Sigmoid colon (tissue), 4 donors: ENCODE measurements around the gene MYOZ2.

Source experiments
- EP300 ChIP-seq, 4 donors: sonication (generic); formaldehyde crosslinking; IDR thresholded peaks; one replicate each; pipeline ENCODE4 v1.6.1; 2017; ENCODE audit warnings: antibody characterized with exemption in 4 of 4
- POLR2A ChIP-seq, 2 donors: fragments of 450-650 bp; IDR thresholded peaks; one replicate each; pipeline ENCODE4 v1.6.1; 2016; ENCODE audit warnings: antibody characterized with exemption in 2 of 2, mild to moderate bottlenecking in 2 of 2, moderate library complexity in 2 of 2
- POLR2AphosphoS5 ChIP-seq, 4 donors: sonication (generic); formaldehyde crosslinking; IDR thresholded peaks; one replicate each; pipeline ENCODE4 v1.6.1; 2017; ENCODE audit warnings: antibody characterized with exemption in 4 of 4
- TF ChIP-seq, protein P1 (sequence below), 4 experiments: fragments of 450-650 bp in 3 of 4; fragments of 200-600 bp in 1 of 4; IDR thresholded peaks; one replicate each; pipeline ENCODE4 v1.5.1; 2016 to 2019; ENCODE audit warnings: antibody characterized with exemption in 4 of 4, mild to moderate bottlenecking in 3 of 4, moderate library complexity in 2 of 4

DNA sequence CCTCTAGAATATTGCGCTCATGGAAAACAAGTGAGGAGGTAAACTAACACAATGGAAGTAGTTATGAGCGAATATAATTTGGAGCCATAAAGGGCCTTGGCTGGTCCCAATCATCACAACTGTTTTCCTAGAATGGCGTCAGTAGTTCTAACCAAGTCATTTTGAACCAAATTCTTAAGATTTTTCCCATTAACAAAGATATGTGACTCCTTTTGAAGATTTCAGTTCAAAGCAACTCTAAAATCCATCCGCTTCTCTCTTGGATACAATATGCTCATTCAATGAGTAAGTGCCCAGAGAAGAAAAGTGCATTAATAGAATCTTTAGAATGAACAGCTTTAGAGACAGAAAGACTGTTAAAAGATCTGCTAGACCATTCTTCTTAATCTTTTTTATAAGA is 19.6 kb upstream of the MYOZ2 start:
- no peak for TF ChIP-seq POLR2AphosphoS5 (IDR thresholded peaks at IDR 0.05)
- TF ChIP-seq, protein P1, sequence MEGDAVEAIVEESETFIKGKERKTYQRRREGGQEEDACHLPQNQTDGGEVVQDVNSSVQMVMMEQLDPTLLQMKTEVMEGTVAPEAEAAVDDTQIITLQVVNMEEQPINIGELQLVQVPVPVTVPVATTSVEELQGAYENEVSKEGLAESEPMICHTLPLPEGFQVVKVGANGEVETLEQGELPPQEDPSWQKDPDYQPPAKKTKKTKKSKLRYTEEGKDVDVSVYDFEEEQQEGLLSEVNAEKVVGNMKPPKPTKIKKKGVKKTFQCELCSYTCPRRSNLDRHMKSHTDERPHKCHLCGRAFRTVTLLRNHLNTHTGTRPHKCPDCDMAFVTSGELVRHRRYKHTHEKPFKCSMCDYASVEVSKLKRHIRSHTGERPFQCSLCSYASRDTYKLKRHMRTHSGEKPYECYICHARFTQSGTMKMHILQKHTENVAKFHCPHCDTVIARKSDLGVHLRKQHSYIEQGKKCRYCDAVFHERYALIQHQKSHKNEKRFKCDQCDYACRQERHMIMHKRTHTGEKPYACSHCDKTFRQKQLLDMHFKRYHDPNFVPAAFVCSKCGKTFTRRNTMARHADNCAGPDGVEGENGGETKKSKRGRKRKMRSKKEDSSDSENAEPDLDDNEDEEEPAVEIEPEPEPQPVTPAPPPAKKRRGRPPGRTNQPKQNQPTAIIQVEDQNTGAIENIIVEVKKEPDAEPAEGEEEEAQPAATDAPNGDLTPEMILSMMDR (IDR thresholded peaks at IDR 0.05): no peak
- no peak for TF ChIP-seq EP300 (IDR thresholded peaks at IDR 0.05)
- no peak for TF ChIP-seq POLR2A (IDR thresholded peaks at IDR 0.05)
